Activated naive CD4-positive, alpha-beta T cell treated with anti-CD3 and anti-CD28 coated beads, Interleukin-2, amount 10 ng/mL, durations not matched to agents 7 days and 5 days (primary cell): ENCODE measurements around the gene S100Z.
A peak's percentile ranks its signal among the peaks of the same experiment; 100 is the strongest.
"Not testable (repeated sequence)": the region's sequence is repeated elsewhere in the genome, so short reads cannot be mapped to it uniquely, and the experiment has no call there.

Experiments used
- CTCF ChIA-PET: fragments of 350-600 bp; sonication (Branson Sonifier 250); formaldehyde crosslinking; loops from one replicate; lab custom pipeline; 2021; ENCODE audit warnings: antibody characterized with exemption; lab: Charles Lee
- DNase-seq: peaks from one replicate; pipeline ENCODE4 v3.0.0-alpha.2; 2020
- H3K27ac Mint-ChIP-seq: one replicate; pipeline ENCODE4 v1.8.0; 2021; ENCODE audit warnings: mild to moderate bottlenecking, moderate library complexity, mixed read lengths
- H3K27me3 Mint-ChIP-seq: one replicate; pipeline ENCODE4 v1.8.0; 2021; ENCODE audit warnings: mild to moderate bottlenecking, mixed read lengths
- H3K36me3 Mint-ChIP-seq: one replicate; pipeline ENCODE4 v1.8.0; 2021; ENCODE audit warnings: mixed read lengths
- H3K4me1 Mint-ChIP-seq: one replicate; pipeline ENCODE4 v1.8.0; 2021; ENCODE audit warnings: mixed read lengths
- H3K4me3 Mint-ChIP-seq: one replicate; pipeline ENCODE4 v1.8.0; 2021; ENCODE audit warnings: mild to moderate bottlenecking, moderate library complexity, mixed read lengths
- H3K9me3 Mint-ChIP-seq: one replicate; pipeline ENCODE4 v1.8.0; 2021; ENCODE audit warnings: mixed read lengths

S100Z gene

DNA sequence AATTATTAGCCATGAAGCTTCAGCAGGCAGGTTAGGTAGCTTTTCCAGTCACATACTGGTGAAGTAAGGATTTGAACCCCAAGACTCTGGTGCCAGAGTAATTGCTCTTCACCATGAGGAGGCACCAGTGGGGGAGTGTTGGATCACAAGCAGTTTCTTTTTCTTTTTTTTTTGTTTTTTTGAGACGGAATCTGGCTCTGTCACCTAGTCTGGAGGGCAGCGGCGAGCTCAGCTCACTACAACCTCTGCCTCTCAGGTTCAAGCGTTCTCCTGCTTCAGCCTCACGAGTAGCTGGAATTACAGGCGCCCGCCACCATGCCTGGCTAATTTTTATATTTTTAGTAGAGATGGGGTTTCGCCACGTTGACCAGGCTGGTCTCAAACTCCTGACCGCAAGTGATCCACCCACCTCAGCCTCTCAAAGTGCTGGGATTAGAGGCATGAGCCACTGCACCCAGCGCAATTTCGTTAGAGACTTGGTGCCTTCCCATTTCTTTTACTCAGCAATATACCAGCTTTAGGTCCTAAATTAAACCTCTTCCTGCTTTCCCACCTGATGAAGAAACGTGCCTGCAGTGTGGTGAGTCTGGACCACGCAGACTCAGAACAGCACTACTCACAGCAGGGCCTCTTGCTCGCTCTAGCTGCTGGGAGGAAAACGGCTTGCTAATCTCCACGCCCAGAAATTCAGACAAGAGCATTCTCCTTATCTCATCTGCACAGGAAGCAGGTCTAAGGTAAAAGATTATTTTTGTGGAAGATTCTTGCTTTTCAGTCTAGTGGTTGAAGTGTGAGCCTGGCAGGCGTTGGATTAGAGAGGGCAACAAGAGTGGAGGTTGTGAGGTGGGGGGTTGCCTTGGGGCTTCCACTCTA lies at the start of gene S100Z:
Gene S100Z, plus strand, starts transcription at position 596 of the 873 bp plus-strand sequence. CDS start 25,346 bp downstream, outside the sequence.
- peak within 1 kb of the TSS; percentile 81 for H3K27ac Mint-ChIP-seq
- H3K4me1 Mint-ChIP-seq: peaks cover 56% of the 10 kb centered on the region
- peak within 1 kb of the TSS; percentile 52 for H3K4me3 Mint-ChIP-seq
- H3K27me3 Mint-ChIP-seq: no peaks in the 10 kb centered on the region
- peaks cover 12% of the 10 kb centered on the region for H3K9me3 Mint-ChIP-seq
- CTCF ChIA-PET: interaction anchor here (0.9 kb wide), 1 partner anchor 33 kb away, joined by 5 read pairs; no protein-coding TSS in a partner anchor
- peak; percentile 67 for DNase-seq
- H3K36me3 Mint-ChIP-seq: peaks cover 21% of the 10 kb centered on the region

DNA sequence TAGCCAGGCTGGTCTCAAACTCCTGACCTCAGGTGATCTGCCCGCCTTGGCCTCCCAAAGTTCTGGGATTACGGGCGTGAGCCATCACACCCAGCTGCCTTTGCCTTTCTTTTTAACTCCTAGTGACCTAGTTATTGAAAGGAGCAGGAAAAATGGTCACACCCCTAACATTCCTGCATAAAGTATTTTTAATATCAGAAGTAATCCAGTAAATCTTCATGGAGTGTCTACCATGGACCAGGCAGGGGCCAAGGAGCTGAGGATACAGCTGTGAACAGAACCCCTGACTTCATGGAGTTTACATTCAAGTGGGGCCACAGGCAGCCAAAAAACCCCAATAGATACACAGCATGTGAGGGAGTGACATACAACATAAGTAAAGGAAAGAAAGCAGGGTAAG lies 49.2 kb upstream of the S100Z start:
- no peak for DNase-seq
- H3K27ac Mint-ChIP-seq: no peak overlapping the region
- no peaks in the 10 kb centered on the region for H3K36me3 Mint-ChIP-seq
- no peak overlapping the region for H3K4me3 Mint-ChIP-seq
- no peaks in the 10 kb centered on the region for H3K9me3 Mint-ChIP-seq
- H3K4me1 Mint-ChIP-seq: no peaks in the 10 kb centered on the region
- CTCF ChIA-PET: interaction anchor here (1.8 kb wide), 1 partner anchor 26 kb away, joined by 5 read pairs; no protein-coding TSS in a partner anchor
- peaks cover 19% of the 10 kb centered on the region for H3K27me3 Mint-ChIP-seq

DNA sequence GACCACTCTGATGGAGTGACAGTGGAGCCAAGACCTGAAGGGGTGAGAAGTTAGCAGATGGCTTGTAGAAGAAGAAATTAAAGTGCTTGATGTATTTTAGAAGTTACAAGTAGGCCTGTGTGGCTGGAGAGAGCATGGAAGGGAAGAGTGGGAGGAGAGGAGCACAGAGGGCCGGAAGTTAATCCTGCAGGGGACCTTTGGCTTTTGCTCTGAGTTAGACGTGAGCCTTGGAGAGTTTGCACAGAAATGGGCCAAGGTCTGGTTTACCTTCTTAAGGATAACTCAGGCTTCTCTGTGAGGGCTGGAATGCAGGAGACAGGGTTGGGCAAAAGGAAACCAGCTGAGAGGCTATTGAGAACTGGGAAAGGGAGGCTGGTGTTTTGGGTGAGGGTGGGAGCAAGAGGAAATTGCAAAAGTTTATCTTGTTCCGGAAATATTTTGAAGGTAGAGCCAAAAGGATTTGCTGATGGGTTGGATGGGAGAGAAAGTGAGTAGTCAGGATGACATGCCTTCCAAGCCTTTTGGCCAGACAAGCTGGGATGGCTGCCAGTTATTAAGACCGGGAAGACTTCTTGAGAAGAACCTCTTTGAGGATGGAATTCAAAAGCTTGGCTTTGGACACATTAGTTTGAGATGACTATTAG lies 48.5 kb upstream of the S100Z start:
- H3K4me3 Mint-ChIP-seq: no peak overlapping the region
- DNase-seq: no peak
- no peaks in the 10 kb centered on the region for H3K36me3 Mint-ChIP-seq
- no peaks in the 10 kb centered on the region for H3K9me3 Mint-ChIP-seq
- CTCF ChIA-PET: no interaction called here
- peaks cover 22% of the 10 kb centered on the region for H3K27me3 Mint-ChIP-seq
- H3K4me1 Mint-ChIP-seq: no peaks in the 10 kb centered on the region
- no peak overlapping the region for H3K27ac Mint-ChIP-seq

DNA sequence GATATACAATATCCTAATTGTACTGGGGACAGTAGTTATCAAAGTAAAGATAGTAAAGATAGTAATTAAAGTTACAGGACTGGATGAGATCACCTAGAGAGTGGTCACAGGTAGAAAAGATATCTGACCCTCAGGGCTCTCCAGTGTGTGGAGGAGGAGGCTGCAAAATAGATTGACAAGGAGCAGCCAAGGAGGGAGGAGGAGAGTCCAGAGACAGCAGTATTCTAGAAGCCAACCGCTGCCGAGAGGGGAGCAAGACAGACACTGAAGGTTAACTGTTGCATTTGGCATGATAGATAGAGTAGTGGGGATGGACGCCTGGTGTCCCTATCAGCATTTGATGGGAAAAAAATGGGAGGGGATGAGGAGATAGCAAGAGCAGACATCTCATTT lies 48.0 kb upstream of the S100Z start:
- no peak overlapping the region for H3K27ac Mint-ChIP-seq
- CTCF ChIA-PET: no interaction called here
- H3K4me1 Mint-ChIP-seq: no peaks in the 10 kb centered on the region
- H3K36me3 Mint-ChIP-seq: no peaks in the 10 kb centered on the region
- no peaks in the 10 kb centered on the region for H3K9me3 Mint-ChIP-seq
- peaks cover 24% of the 10 kb centered on the region for H3K27me3 Mint-ChIP-seq
- no peak overlapping the region for H3K4me3 Mint-ChIP-seq
- DNase-seq: no peak

DNA sequence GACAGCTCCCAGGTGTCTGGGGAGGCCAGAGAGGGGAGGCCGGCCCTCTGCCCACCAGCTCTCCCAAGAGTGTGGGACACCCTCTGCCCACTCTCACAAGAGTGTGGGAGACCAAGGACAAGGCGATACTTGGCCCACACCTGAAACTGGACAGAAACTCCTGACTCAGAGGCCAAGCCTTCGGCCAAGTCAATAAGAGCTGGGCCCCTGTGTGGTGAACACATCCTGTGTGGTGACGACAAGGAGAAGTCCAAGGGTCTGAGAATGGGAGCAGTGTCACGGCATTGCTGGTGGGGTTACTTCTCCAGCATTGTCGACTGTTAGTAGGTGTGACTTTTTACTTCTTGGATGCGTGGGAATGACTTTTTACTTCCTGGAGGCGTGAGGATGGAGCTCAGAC lies 45.5 kb upstream of the S100Z start:
- peaks cover 34% of the 10 kb centered on the region for H3K27me3 Mint-ChIP-seq

DNA sequence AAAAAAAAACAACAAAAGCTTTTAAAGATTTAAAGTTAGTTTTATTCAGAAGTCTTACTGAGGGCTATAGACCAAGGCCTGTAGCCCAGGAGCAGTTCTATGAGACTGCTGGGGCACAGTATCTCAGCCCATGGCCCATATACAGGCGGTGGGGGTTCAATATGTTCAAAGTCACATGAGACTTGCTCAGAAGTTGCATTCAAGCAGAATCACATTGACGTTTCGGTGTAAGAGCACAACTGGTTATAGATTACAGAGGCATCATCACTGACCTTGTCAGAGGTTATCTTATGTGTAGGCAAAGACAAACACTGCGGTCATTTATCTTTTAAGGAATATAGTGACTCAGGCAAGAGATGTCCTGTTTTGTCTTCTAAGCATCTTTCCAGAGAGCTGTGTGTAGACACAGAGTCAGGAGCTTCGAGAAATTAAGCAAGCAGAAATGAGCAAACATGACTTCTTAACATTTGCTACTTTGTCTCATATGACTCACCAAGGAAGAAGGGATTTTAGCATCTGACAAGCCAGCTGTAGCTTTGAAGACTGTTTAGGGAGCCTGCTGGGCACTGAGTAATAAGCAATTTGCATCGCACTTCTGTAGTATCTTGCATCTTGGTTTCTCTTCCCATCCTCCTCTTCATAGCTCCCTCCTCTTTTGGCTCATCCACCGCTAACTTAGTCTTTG lies 43.9 kb upstream of the S100Z start:
- Mint-ChIP-seq H3K36me3 (no peaks in the 10 kb centered on the region), H3K27ac (no peak overlapping the region), H3K4me3 (no peak overlapping the region), H3K9me3 (no peaks in the 10 kb centered on the region), H3K27me3 (peaks cover 32% of the 10 kb centered on the region), H3K4me1 (no peaks in the 10 kb centered on the region)
- CTCF ChIA-PET: interaction anchor here (1.0 to 1.4 kb wide), 3 partner anchors 9 to 32 kb away, joined by 3 to 5 read pairs (median 3); no protein-coding TSS in a partner anchor
- DNase-seq: no peak

More for the DNA sequence above, 45.5 kb upstream of the S100Z start:
- no peak overlapping the region for H3K27ac Mint-ChIP-seq
- CTCF ChIA-PET: no interaction called here
- no peaks in the 10 kb centered on the region for H3K9me3 Mint-ChIP-seq
- DNase-seq: no peak
- no peaks in the 10 kb centered on the region for H3K36me3 Mint-ChIP-seq
- no peaks in the 10 kb centered on the region for H3K4me1 Mint-ChIP-seq
- no peak overlapping the region for H3K4me3 Mint-ChIP-seq

DNA sequence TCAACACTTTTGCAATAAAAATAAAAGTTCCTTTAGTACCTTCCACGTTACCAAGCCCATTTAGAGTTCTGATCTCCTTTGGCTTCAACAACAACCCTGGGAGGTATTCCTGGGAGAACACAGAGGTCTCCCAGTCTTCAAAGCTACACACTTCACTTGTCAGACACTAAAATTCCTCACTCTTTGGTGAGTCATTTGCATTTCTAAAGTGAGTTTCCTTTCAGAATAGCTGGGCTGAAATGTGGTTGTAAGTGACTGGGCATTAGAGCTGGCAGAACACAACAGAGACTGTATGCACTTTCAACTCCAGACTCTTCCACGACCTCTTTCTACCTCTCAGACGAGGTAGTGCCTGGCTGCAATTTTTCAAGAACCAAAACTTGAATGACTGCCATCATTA lies 42.5 kb upstream of the S100Z start:
- no peak for DNase-seq
- H3K4me3 Mint-ChIP-seq: no peak overlapping the region
- no peaks in the 10 kb centered on the region for H3K4me1 Mint-ChIP-seq
- H3K27me3 Mint-ChIP-seq: peaks cover 23% of the 10 kb centered on the region
- H3K36me3 Mint-ChIP-seq: no peaks in the 10 kb centered on the region
- no peaks in the 10 kb centered on the region for H3K9me3 Mint-ChIP-seq
- H3K27ac Mint-ChIP-seq: no peak overlapping the region
- CTCF ChIA-PET: interaction anchor here (0.9 kb wide), 1 partner anchor 10 kb away, joined by 3 read pairs; no protein-coding TSS in a partner anchor

DNA sequence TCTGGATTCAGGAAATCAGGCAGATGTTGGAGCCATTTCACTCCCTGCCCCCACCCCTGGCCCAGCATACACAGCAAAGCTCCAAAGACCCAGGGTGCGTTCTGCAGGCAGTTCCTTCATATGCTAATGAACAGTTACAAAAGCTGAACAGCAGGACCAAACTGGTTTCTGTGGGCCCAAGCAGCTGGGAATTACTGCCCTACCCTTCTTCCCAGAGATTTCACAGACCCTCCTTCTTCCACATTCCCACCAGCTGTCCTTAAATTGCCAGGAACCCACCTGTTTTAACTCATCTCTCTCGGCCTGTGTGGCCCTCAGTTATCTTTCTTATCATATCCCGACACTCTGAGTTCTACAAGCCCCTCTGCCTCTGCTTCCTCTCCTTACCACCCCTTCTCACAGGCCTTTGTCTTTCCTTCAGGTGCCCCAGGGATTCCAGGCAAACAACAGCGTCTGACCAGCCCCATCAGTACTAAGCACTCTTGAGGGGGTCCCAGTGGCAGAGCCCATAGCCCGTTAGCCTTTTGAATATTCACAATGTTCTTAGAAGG lies 41.6 kb upstream of the S100Z start:
- Mint-ChIP-seq H3K27me3 (peaks cover 20% of the 10 kb centered on the region), H3K4me1 (no peaks in the 10 kb centered on the region), H3K27ac (no peak overlapping the region), H3K4me3 (no peak overlapping the region), H3K36me3 (no peaks in the 10 kb centered on the region), H3K9me3 (no peaks in the 10 kb centered on the region)
- CTCF ChIA-PET: interaction anchor here (0.9 kb wide), 1 partner anchor 9 kb away, joined by 3 read pairs; no protein-coding TSS in a partner anchor
- DNase-seq: no peak

DNA sequence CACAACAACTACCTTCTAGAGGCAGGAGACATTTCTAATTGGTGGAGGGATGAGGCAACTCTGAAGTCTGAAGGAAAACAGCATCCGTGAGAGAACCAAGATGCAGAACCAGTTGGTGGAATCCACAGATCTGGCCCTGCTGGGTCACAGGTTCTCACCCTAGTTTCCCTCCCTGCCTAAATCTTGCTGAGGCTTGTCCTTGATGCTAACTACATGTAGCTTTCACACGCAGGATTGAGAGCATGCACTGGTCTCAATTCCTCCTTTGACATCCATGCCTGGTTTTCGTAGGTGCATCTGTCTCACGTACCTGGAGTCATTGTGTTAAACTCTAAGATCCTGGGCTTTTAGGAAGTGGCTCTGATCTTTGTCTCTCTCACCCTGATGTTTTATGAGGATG lies 40.7 kb upstream of the S100Z start:
- Mint-ChIP-seq H3K36me3 (no peaks in the 10 kb centered on the region), H3K27me3 (peaks cover 20% of the 10 kb centered on the region), H3K4me1 (peaks cover under 1% of the 10 kb centered on the region), H3K9me3 (no peaks in the 10 kb centered on the region), H3K27ac (no peak overlapping the region), H3K4me3 (no peak overlapping the region)
- DNase-seq: no peak
- CTCF ChIA-PET: no interaction called here

DNA sequence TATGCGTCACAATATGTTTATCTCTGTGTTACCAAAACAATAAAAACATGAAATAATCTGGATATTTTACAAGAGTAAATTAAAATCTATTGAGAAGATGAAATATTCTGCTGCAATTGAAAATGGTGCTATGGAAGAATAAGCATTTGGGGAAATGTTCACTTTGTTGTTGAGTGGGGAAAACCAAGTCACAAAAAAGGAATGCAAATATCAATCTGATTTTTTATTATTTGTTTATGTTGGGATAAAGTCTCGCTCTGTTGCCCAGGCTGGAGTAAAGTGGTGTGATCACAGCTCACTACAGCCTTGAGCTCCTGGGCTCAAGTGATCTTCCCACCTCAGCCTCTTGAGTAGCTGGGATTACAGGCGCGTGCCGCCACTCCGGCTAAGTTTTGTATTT lies 39.6 kb upstream of the S100Z start:
- H3K4me3 Mint-ChIP-seq: no peak overlapping the region
- no peak for DNase-seq
- no peaks in the 10 kb centered on the region for H3K36me3 Mint-ChIP-seq
- CTCF ChIA-PET: no interaction called here
- no peaks in the 10 kb centered on the region for H3K9me3 Mint-ChIP-seq
- peaks cover 25% of the 10 kb centered on the region for H3K27me3 Mint-ChIP-seq
- H3K4me1 Mint-ChIP-seq: peaks cover 3% of the 10 kb centered on the region
- H3K27ac Mint-ChIP-seq: no peak overlapping the region

DNA sequence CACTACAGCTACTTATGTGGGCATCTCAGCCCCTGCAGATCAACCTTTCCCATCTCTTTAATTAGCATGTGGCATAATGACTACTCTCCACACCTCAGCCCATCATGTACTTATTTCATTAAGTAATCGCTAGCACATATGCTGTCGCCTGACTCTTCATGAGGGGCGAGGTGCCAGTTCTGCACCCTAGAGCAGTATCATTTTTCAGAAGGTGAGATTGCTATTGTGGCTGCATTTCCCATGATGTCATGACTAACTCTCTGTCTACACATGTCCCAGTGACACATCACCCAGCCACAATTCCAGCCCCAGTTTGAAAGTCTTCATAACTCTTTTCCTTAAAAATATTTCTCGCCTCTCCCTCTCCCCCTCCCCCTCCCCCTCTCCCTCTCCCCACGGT lies 38.6 kb upstream of the S100Z start:
- CTCF ChIA-PET: no interaction called here
- Mint-ChIP-seq H3K36me3 (no peaks in the 10 kb centered on the region), H3K9me3 (no peaks in the 10 kb centered on the region), H3K27me3 (peaks cover 33% of the 10 kb centered on the region), H3K27ac (no peak overlapping the region), H3K4me1 (peaks cover 3% of the 10 kb centered on the region), H3K4me3 (no peak overlapping the region)
- DNase-seq: no peak

DNA sequence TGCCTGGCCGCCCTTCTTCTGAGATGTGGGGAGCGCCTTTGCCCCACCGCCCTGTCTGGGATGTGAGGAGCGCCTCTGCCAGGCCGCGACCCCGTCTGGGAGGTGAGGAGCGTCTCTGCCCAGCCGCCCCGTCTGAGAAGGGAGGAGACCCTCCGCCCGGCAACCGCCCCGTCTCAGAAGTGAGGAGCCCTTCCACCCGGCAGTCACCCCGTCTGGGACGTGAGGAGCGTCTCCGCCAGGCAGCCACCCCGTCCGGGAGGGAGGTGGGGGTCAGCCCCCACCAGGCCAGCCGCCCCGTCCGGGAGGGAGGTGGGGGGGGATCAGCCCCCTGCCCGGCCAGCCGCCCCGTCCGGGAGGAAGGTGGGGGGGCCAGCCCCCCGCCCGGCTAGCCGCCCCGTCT lies 37.6 kb upstream of the S100Z start:
- H3K4me3 Mint-ChIP-seq, H3K36me3 Mint-ChIP-seq, DNase-seq, H3K4me1 Mint-ChIP-seq, CTCF ChIA-PET, H3K9me3 Mint-ChIP-seq, H3K27ac Mint-ChIP-seq: not testable (repeated sequence)
- H3K27me3 Mint-ChIP-seq: peaks cover 39% of the 10 kb centered on the region

DNA sequence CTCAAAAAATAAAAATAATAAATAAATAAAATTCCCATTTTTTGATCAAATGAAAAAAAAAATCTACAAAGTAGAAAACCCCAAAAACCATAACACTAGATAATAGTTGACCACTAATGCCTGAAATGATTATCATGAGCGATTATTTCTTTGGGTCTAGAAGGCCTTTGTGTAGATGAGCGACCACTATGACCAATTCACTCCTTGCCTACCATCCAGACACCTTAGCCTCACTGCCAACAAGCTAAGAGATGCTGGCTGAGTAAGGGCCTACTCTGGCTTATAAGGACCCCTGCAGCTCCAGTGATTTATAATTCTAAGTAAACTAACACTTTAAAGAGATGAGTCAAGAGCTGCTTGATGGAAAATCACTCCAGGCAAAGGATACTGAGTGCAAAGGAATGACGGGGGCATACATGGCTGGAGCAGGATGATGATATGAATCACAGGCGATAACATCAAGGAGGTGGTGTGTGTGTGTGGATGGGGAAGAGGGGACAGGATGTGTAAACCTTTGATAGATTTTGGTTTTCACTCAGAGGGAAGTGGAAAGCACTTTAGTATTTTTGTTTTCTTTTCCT lies 35.7 kb upstream of the S100Z start:
- CTCF ChIA-PET: no interaction called here
- no peak overlapping the region for H3K4me3 Mint-ChIP-seq
- H3K27ac Mint-ChIP-seq: no peak overlapping the region
- H3K27me3 Mint-ChIP-seq: peaks cover 50% of the 10 kb centered on the region
- H3K9me3 Mint-ChIP-seq: no peaks in the 10 kb centered on the region
- DNase-seq: no peak
- H3K4me1 Mint-ChIP-seq: peaks cover 8% of the 10 kb centered on the region
- H3K36me3 Mint-ChIP-seq: no peaks in the 10 kb centered on the region
